IPS-20b (cell line): ENCODE results near the gene DLG2.
"Not testable (repeated sequence)": the region's sequence is repeated elsewhere in the genome, so short reads cannot be mapped to it uniquely, and the experiment has no call there.

Experiments used
- H3K27ac ChIP-seq: one replicate; pipeline ENCODE4 v1.5.1; 2013; ENCODE audit warnings: low read length
- H3K27me3 ChIP-seq: 2 replicates; pipeline ENCODE4 v1.6.1; 2013; ENCODE audit warnings: mild to moderate bottlenecking, low read length, inconsistent platforms; ENCODE audit not compliant: insufficient read depth
- H3K36me3 ChIP-seq: 2 replicates; pipeline ENCODE4 v1.6.1; 2013; ENCODE audit warnings: low read depth, mild to moderate bottlenecking, inconsistent platforms, low read length, moderate library complexity; ENCODE audit not compliant: insufficient read depth
- H3K4me1 ChIP-seq: 2 replicates; pipeline ENCODE4 v1.6.1; 2013; ENCODE audit warnings: mild to moderate bottlenecking, control low read depth, inconsistent platforms, low read length, moderate library complexity; ENCODE audit not compliant: insufficient read depth
- H3K4me3 ChIP-seq: 2 replicates; pipeline ENCODE4 v1.5.1; 2013; ENCODE audit warnings: mild to moderate bottlenecking, low read length, inconsistent platforms
- H3K9ac ChIP-seq: 2 replicates; pipeline ENCODE4 v1.6.1; 2013; ENCODE audit warnings: low read depth, mild to moderate bottlenecking, inconsistent platforms, low read length, moderate library complexity
- H3K9me3 ChIP-seq: 2 replicates; pipeline ENCODE4 v1.6.1; 2013; ENCODE audit warnings: mild to moderate bottlenecking, low read depth, low read length, inconsistent platforms; ENCODE audit not compliant: insufficient read depth

DLG2 gene

GRCh38 chr11:84784158-84784557 lies 843.0 kb downstream of the DLG2 start:
- H3K27me3 ChIP-seq, H3K4me3 ChIP-seq, H3K36me3 ChIP-seq, H3K27ac ChIP-seq, H3K9me3 ChIP-seq, H3K9ac ChIP-seq, H3K4me1 ChIP-seq: not testable (repeated sequence)

GRCh38 chr11:84780689-84781293 lies 846.4 kb downstream of the DLG2 start:
- H3K36me3 ChIP-seq = no peaks in the 10 kb centered on the region
- H3K27me3 ChIP-seq = no peaks in the 10 kb centered on the region
- H3K9ac ChIP-seq = no peak overlapping the region
- H3K4me3 ChIP-seq = no peak overlapping the region
- no peaks in the 10 kb centered on the region for H3K4me1 ChIP-seq
- no peak overlapping the region for H3K27ac ChIP-seq
- no peaks in the 10 kb centered on the region for H3K9me3 ChIP-seq

GRCh38 chr11:84775503-84775902 lies 851.6 kb downstream of the DLG2 start:
- peaks cover 6% of the 10 kb centered on the region; the same call in 1 of the 2 replicates for H3K9me3 ChIP-seq
- H3K9ac ChIP-seq = no peak overlapping the region
- H3K4me1 ChIP-seq = no peaks in the 10 kb centered on the region

GRCh38 chr11:84763931-84764330 lies 863.2 kb downstream of the DLG2 start:
- no peaks in the 10 kb centered on the region for H3K36me3 ChIP-seq
- H3K27ac ChIP-seq = no peak overlapping the region
- no peaks in the 10 kb centered on the region for H3K27me3 ChIP-seq
- no peak overlapping the region for H3K9ac ChIP-seq
- H3K4me1 ChIP-seq = no peaks in the 10 kb centered on the region
- H3K4me3 ChIP-seq = no peak overlapping the region
- no peaks in the 10 kb centered on the region for H3K9me3 ChIP-seq

More at GRCh38 chr11:84775503-84775902, 851.6 kb downstream of the DLG2 start:
- Histone ChIP-seq H3K36me3 (no peaks in the 10 kb centered on the region), H3K4me3 (no peak overlapping the region), H3K27me3 (no peaks in the 10 kb centered on the region), H3K27ac (no peak overlapping the region)

- Histone ChIP-seq H3K4me3 (no peak overlapping the region), H3K4me1 (no peaks in the 10 kb centered on the region), H3K27ac (no peak overlapping the region), H3K9ac (no peak overlapping the region), H3K9me3 (no peaks in the 10 kb centered on the region), H3K36me3 (no peaks in the 10 kb centered on the region), H3K27me3 (no peaks in the 10 kb centered on the region)
Observed at GRCh38 chr11:84757711-84758110, 869.4 kb downstream of the DLG2 start.

- no peaks in the 10 kb centered on the region for H3K9me3 ChIP-seq
- no peak overlapping the region for H3K27ac ChIP-seq
- H3K9ac ChIP-seq = no peak overlapping the region
- no peaks in the 10 kb centered on the region for H3K27me3 ChIP-seq
- H3K4me1 ChIP-seq = no peaks in the 10 kb centered on the region
- H3K4me3 ChIP-seq = no peak overlapping the region
- H3K36me3 ChIP-seq = no peaks in the 10 kb centered on the region
Observed at GRCh38 chr11:84751371-84751770, 875.8 kb downstream of the DLG2 start.

- no peak overlapping the region for H3K4me3 ChIP-seq
- H3K27ac ChIP-seq = no peak overlapping the region
Observed at GRCh38 chr11:84747871-84748270, 879.3 kb downstream of the DLG2 start.

GRCh38 chr11:84740050-84740449 lies 887.1 kb downstream of the DLG2 start:
- H3K9ac ChIP-seq = no peak overlapping the region
- no peaks in the 10 kb centered on the region for H3K27me3 ChIP-seq
- H3K4me3 ChIP-seq = no peak overlapping the region
- H3K27ac ChIP-seq = no peak overlapping the region
- no peaks in the 10 kb centered on the region for H3K36me3 ChIP-seq
- no peaks in the 10 kb centered on the region for H3K9me3 ChIP-seq
- H3K4me1 ChIP-seq = no peaks in the 10 kb centered on the region

More at GRCh38 chr11:84747871-84748270, 879.3 kb downstream of the DLG2 start:
- no peaks in the 10 kb centered on the region for H3K27me3 ChIP-seq
- no peak overlapping the region for H3K9ac ChIP-seq
- no peaks in the 10 kb centered on the region for H3K36me3 ChIP-seq
- no peaks in the 10 kb centered on the region for H3K4me1 ChIP-seq
- no peaks in the 10 kb centered on the region for H3K9me3 ChIP-seq

- peaks cover 20% of the 10 kb centered on the region for H3K4me1 ChIP-seq
- H3K27me3 ChIP-seq = peaks cover 18% of the 10 kb centered on the region
- H3K36me3 ChIP-seq = no peaks in the 10 kb centered on the region
- H3K9me3 ChIP-seq = no peaks in the 10 kb centered on the region
- H3K9ac ChIP-seq = no peak overlapping the region
- no peak overlapping the region for H3K4me3 ChIP-seq
- no peak overlapping the region for H3K27ac ChIP-seq
Observed at GRCh38 chr11:84724256-84724655, 902.9 kb downstream of the DLG2 start.

GRCh38 chr11:84722583-84723108 lies 904.5 kb downstream of the DLG2 start:
- no peak overlapping the region for H3K27ac ChIP-seq
- H3K9ac ChIP-seq = no peak overlapping the region
- no peaks in the 10 kb centered on the region for H3K36me3 ChIP-seq
- no peak overlapping the region for H3K4me3 ChIP-seq
- H3K9me3 ChIP-seq = no peaks in the 10 kb centered on the region
- peaks cover 24% of the 10 kb centered on the region for H3K4me1 ChIP-seq
- H3K27me3 ChIP-seq = peaks cover 33% of the 10 kb centered on the region

- H3K9me3 ChIP-seq = no peaks in the 10 kb centered on the region
- H3K36me3 ChIP-seq = no peaks in the 10 kb centered on the region
- peak overlapping the region; percentile 58; the same call in 1 of the 2 replicates for H3K9ac ChIP-seq
- H3K4me3 ChIP-seq = peak overlapping the region; percentile 81
- peaks cover 24% of the 10 kb centered on the region for H3K4me1 ChIP-seq
- H3K27ac ChIP-seq = no peak overlapping the region
- peaks cover 33% of the 10 kb centered on the region for H3K27me3 ChIP-seq
Observed at GRCh38 chr11:84721561-84721961, 905.6 kb downstream of the DLG2 start.

GRCh38 chr11:84720706-84721402 lies 906.3 kb downstream of the DLG2 start:
- no peaks in the 10 kb centered on the region for H3K9me3 ChIP-seq
- H3K27me3 ChIP-seq = peaks cover 33% of the 10 kb centered on the region
- peak overlapping the region; percentile 81 for H3K4me3 ChIP-seq
- H3K27ac ChIP-seq = no peak overlapping the region
- no peaks in the 10 kb centered on the region for H3K36me3 ChIP-seq
- peak overlapping the region; percentile 58; the same call in 1 of the 2 replicates for H3K9ac ChIP-seq
- peaks cover 24% of the 10 kb centered on the region for H3K4me1 ChIP-seq
